ENCODE results near the gene BLTP2. TPM values are rescaled to one million over a fixed set of nuclear protein-coding genes. Genes with fewer than 3 reads are reported as not detected.
A peak's percentile ranks its signal among the peaks of the same experiment; 100 is the strongest.

BLTP2 gene
- total RNA-seq, 2 experiments from 2014 or later = 127 to 133 TPM

DNA sequence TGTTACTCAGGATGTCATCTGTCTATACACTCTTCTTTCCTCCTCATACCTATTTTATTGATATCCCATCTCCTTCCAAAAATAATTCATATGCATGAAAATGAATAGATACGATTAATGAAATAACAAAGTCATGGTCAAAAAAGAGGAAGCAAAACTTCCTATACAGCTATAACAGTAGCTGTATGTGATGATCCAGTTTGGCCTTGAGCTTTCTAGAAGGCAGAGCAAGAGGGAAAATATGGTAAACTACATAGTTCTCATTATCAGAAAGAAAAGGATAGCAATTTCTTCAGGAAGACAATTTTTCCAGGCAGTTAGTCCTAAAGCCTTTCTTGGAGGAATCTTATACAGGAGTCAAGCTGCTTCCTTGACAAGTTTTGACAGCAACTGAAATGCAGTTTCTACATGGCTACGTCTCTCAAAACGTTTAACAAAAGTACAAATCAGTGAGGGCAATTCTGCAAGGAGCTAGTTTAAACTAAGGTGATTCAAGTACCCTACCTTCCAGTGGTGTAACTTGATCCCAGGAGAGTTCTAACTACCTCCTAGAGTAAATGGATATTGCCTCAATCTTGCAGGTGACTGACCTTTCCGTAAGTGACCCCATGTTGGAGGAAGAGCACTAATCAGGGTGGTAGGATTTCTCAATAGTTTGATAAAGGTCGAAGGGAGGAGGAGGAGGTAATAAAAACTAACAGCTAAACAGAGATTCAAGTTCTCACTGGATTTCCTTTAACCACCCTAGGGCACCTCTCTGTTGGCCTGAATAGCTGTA, 47.2 kb downstream of the BLTP2 start:
- POLR2A ChIA-PET = interaction anchor here (0.8 to 2.4 kb wide), 5 partner anchors 15 to 65 kb away, joined by 3 to 28 read pairs (median 7); partner anchors contain the start of genes BLTP2, PIGS, SDF2 and SUPT6H
- CTCF ChIA-PET = interaction anchor here (0.8 to 1.5 kb wide), 4 partner anchors 15 to 519 kb away, joined by 3 to 6 read pairs (median 4); partner anchors contain the start of genes ALDOC and PIGS
- Mint-ChIP-seq H3K9me3 (no peaks in the 10 kb centered on the region), H3K36me3 (peaks cover 17% of the 10 kb centered on the region), H3K27ac (peak overlapping the region; percentile 93), H3K4me3 (peak overlapping the region; percentile 93), H3K4me1 (ENCODE audit: low read depth) (peaks cover 21% of the 10 kb centered on the region), H3K27me3 (no peaks in the 10 kb centered on the region)
- DNase-seq = no peak
- intact Hi-C loops (cut with micrococcal nuclease) = loop anchor here (2.0 to 5.0 kb wide), 2 partner anchors 113 to 355 kb away; partner anchors contain the start of genes PHF12 and PROCA1

Other genes with a start within 250 kb of the BLTP2 start
- gene SLC46A1, start 238.9 kb downstream of the BLTP2 start, total RNA-seq = 1 to 10 TPM; 2.3 to 2.9 TPM
- not detected for gene SLC13A2, start 171.5 kb downstream of the BLTP2 start, total RNA-seq
- not detected for gene FOXN1, start 138.8 kb downstream of the BLTP2 start, total RNA-seq
- 10 to 100 TPM; 38.0 to 42.0 TPM for gene UNC119, start 92.5 kb downstream of the BLTP2 start, total RNA-seq
- gene PIGS, start 73.6 kb downstream of the BLTP2 start, total RNA-seq = 10 to 100 TPM; 36.6 to 38.6 TPM
- 10 to 100 TPM; 75.2 to 77.3 TPM for gene ALDOC, start 68.3 kb downstream of the BLTP2 start, total RNA-seq
- 100 to 1,000 TPM; 153 to 159 TPM for gene SPAG5, start 46.1 kb downstream of the BLTP2 start, total RNA-seq
- 10 to 100 TPM; 14.2 to 17.5 TPM for gene RSKR, start 31.0 kb downstream of the BLTP2 start, total RNA-seq
- gene SDF2, start 16.7 kb upstream of the BLTP2 start, total RNA-seq = 10 to 100 TPM; 38.4 to 43.5 TPM
- 10 to 100 TPM; 59.4 to 65.9 TPM for gene SUPT6H, start 17.0 kb upstream of the BLTP2 start, total RNA-seq
- 1 to 10 TPM; 4.5 TPM for gene PROCA1, start 66.7 kb upstream of the BLTP2 start, total RNA-seq
- 1 to 10 TPM; 4.9 to 6.6 TPM for gene RAB34, start 72.7 kb upstream of the BLTP2 start, total RNA-seq
- gene RPL23A, start 74.8 kb upstream of the BLTP2 start, total RNA-seq = 1,000 to 10,000 TPM; 2,357 to 2,419 TPM
- 1 to 10 TPM; 9.1 to 9.5 TPM for gene TLCD1, start 81.1 kb upstream of the BLTP2 start, total RNA-seq
- 1 to 10 TPM; 3.4 to 4.0 TPM for gene NEK8, start 83.6 kb upstream of the BLTP2 start, total RNA-seq
- gene TRAF4, start 98.9 kb upstream of the BLTP2 start, total RNA-seq = 10 to 100 TPM; 83.0 to 83.9 TPM
- gene FAM222B, start 197.6 kb upstream of the BLTP2 start, total RNA-seq = 10 to 100 TPM; 18.6 to 21.5 TPM
- 10 to 100 TPM; 43.0 to 48.5 TPM for gene ERAL1, start 209.9 kb upstream of the BLTP2 start, total RNA-seq

Measured in activated CD4-positive, alpha-beta memory T cell treated with anti-CD3 and anti-CD28 coated beads for 36 hours (primary cell).